K562 (cell line): ENCODE measurements around the gene CAPN2. TPM values are rescaled to one million over a fixed set of nuclear protein-coding genes. Genes with fewer than 3 reads are reported as not detected.

Source experiments
- ARHGAP35 ChIP-seq: fragments of 450-650 bp; IDR thresholded peaks from 2 replicates; pipeline ENCODE4 v1.6.1; 2018; ENCODE audit not compliant: partially characterized antibody
- ASH1L ChIP-seq: fragments of 450-650 bp; IDR thresholded peaks from 2 replicates; pipeline ENCODE4 v1.6.1; 2018; ENCODE audit warnings: borderline replicate concordance, mild to moderate bottlenecking, low read depth; ENCODE audit not compliant: partially characterized antibody
- ATF6 ChIP-seq: sonication (generic); formaldehyde crosslinking; IDR thresholded peaks from 2 replicates; pipeline ENCODE4 v1.4.0; 2020; ENCODE audit warnings: mild to moderate bottlenecking, missing genetic modification reagents
- DACH1 ChIP-seq: fragments of 450-650 bp; IDR thresholded peaks from 2 replicates; pipeline ENCODE4 v1.6.1; 2018; ENCODE audit not compliant: partially characterized antibody
- ELF2 ChIP-seq: fragments of 250-450 bp; sonication (Bioruptor Pico); IDR thresholded peaks from 2 replicates; pipeline ENCODE4 v1.5.0; 2021; ENCODE audit warnings: mild to moderate bottlenecking
- ERF ChIP-seq: fragments of 450-650 bp; formaldehyde crosslinking; IDR thresholded peaks from 2 replicates; pipeline ENCODE4 v1.4.0; 2020; ENCODE audit warnings: mild to moderate bottlenecking, mixed read lengths
- FOSL1 ChIP-seq: fragments of 200-800 bp; sonication (Bioruptor generic); conservative IDR thresholded peaks from 2 replicates; pipeline ENCODE4 v1.6.1; 2016; ENCODE audit warnings: missing genetic modification characterization, missing compliant biosample characterization
- GATAD2A ChIP-seq: fragments of 450-650 bp; IDR thresholded peaks from 2 replicates; pipeline ENCODE4 v1.6.1; 2017
- MBD2 ChIP-seq: sonication (generic); IDR thresholded peaks from 2 replicates; pipeline ENCODE4 v1.6.1; 2016; ENCODE audit warnings: low read depth, borderline replicate concordance
- NFYB ChIP-seq: IDR thresholded peaks from 2 replicates; pipeline ENCODE4 v1.6.1; 2011; ENCODE audit warnings: mild to moderate bottlenecking, moderate library complexity; ENCODE audit not compliant: insufficient read length; ENCODE audit errors: extremely low read depth
- NR3C1 ChIP-seq: sonication (generic); formaldehyde crosslinking; IDR thresholded peaks from 2 replicates; pipeline ENCODE4 v1.8.1; 2022; ENCODE audit warnings: missing genetic modification reagents
- PRPF4 ChIP-seq: fragments of 200-400 bp; formaldehyde crosslinking; IDR thresholded peaks from one replicate; pipeline ENCODE4 v1.6.1; 2017; ENCODE audit warnings: low read length, low read depth, mild to moderate bottlenecking; ENCODE audit not compliant: insufficient read depth, poor library complexity, severe bottlenecking
- SAP30 ChIP-seq: fragments of 200-600 bp; sonication (generic); IDR thresholded peaks from 2 replicates; pipeline ENCODE4 v1.6.1; 2012; ENCODE audit warnings: borderline replicate concordance, low read depth, mild to moderate bottlenecking, moderate library complexity, low read length, control low read depth, inconsistent platforms; ENCODE audit not compliant: insufficient read depth, poor library complexity, severe bottlenecking
- TRIM25 ChIP-seq: fragments of 450-650 bp; IDR thresholded peaks from 2 replicates; pipeline ENCODE4 v1.7.0; 2016; ENCODE audit warnings: borderline replicate concordance
- ZNF174 ChIP-seq: fragments of 250-450 bp; sonication (Bioruptor Pico); IDR thresholded peaks from 2 replicates; pipeline ENCODE4 v1.4.0; 2020; ENCODE audit warnings: mild to moderate bottlenecking
- ZNF263 ChIP-seq: sonication (generic); formaldehyde crosslinking; IDR thresholded peaks from 2 replicates; pipeline ENCODE4 v1.8.0; 2022; ENCODE audit warnings: mild to moderate bottlenecking, missing genetic modification reagents, borderline replicate concordance
- polyA plus RNA-seq, 8 experiments: library from polyadenylated mRNA; depleted of rRNA in 4 of 8; stranded (reverse) in 5 of 8; unstranded in 3 of 8; fragments of >200 nt; fragmentation: Nextera tagmentation in 2 of 8; fragmentation: Illumina TruSeq in 1 of 8; extraction: Ambion mirVana in 2 of 8; extraction: Trizol in 1 of 8; gene quantifications; 2 replicates each; pipeline versions ENCODE4 v1.2.1 to v1.2.3, GENCODE V29; 2011 to 2014; ENCODE audit warnings: inconsistent platforms in 1 of 8, missing spikeins in 1 of 8
- total RNA-seq, 7 experiments: library from RNA; depleted of rRNA in 6 of 7; stranded (reverse); fragments of >200 nt in 6 of 7; fragmentation: Illumina TruSeq in 2 of 7; extraction: Trizol in 2 of 7; gene quantifications; 2 replicates each; pipeline versions ENCODE4 v1.2.1 to v1.2.3, GENCODE V29; 2011 to 2021; ENCODE audit warnings: low replicate concordance in 1 of 7
- TF ChIP-seq, protein P1 (sequence below): fragments of 450-650 bp; IDR thresholded peaks from 2 replicates; pipeline ENCODE4 v1.6.1; 2016; ENCODE audit warnings: antibody characterized with exemption
- TF ChIP-seq, protein P2 (sequence below): fragments of 450-650 bp; IDR thresholded peaks from 2 replicates; pipeline ENCODE4 v1.6.1; 2016

The CAPN2 gene
- total and polyA plus RNA-seq, 9 of the 15 experiments (the other 6 are each of a cell fraction or from before 2014, with no cell fraction given) = 24.6 to 157 (median 101) TPM

DNA sequence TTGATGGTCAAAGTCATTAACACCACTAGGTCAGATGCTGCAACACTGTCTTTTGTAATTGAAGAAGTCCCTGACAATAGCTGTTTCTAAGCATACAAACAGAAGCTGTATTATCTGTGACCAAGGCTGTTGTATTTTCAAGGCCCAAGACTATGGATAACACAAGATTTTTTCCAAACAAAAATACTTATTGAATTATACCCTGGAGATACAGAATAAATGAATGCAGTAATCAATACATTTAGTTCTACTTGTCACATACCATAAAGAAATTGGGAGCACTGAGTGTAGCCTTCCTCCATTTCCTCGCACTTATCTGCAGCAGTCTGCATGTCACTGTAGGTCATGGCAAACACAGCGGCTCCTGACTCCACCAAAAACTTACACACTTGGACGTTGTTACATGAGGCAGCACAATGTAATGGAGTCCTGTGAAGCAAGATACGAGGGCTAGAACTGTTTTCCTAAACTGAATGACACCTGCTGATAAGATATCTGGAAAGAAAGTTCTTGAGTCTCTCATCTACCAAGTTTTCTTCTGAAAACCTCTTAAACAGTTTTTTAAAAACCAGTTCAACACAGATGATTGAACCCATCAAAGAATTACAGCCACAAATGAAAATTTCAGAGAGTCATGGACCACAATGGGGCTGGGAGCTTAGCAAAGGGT lies 76.5 kb downstream of the CAPN2 start (continued):
- TF ChIP-seq TRIM25 (no peak), ERF (CRISPR knock-in tag) (no peak), SAP30 (no peak), ZNF263 (CRISPR knock-in tag) (0 out of 2 replicates have a peak, but pooled peaks have one; percentile 41), GATAD2A (peak; percentile 90), NR3C1 (no peak), PRPF4 (no peak), ATF6 (CRISPR knock-in tag) (no peak), ZNF174 (CRISPR knock-in tag) (no peak), MBD2 (peak; percentile 73), DACH1 (no peak), ARHGAP35 (no peak), ELF2 (CRISPR knock-in tag) (no peak), NFYB (no peak), ASH1L (no peak), FOSL1 (tag) (peak; percentile 74)
- TF ChIP-seq, protein P1, sequence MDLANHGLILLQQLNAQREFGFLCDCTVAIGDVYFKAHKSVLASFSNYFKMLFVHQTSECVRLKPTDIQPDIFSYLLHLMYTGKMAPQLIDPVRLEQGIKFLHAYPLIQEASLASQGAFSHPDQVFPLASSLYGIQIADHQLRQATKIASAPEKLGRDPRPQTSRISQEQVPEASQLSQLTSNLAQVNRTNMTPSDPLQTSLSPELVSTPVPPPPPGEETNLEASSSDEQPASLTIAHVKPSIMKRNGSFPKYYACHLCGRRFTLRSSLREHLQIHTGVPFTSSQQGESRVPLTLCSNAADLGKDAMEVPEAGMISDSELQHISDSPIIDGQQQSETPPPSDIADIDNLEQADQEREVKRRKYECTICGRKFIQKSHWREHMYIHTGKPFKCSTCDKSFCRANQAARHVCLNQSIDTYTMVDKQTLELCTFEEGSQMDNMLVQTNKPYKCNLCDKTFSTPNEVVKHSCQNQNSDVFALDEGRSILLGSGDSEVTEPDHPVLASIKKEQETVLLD = peak; percentile 70; the same call in 1 of the 2 replicates
- TF ChIP-seq, protein P2, sequence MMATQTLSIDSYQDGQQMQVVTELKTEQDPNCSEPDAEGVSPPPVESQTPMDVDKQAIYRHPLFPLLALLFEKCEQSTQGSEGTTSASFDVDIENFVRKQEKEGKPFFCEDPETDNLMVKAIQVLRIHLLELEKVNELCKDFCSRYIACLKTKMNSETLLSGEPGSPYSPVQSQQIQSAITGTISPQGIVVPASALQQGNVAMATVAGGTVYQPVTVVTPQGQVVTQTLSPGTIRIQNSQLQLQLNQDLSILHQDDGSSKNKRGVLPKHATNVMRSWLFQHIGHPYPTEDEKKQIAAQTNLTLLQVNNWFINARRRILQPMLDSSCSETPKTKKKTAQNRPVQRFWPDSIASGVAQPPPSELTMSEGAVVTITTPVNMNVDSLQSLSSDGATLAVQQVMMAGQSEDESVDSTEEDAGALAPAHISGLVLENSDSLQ = peak; percentile 92
